ENCODE data around the gene LRRC26.

GRCh38 chr9:137188490-137189296 is 18.8 kb upstream of the LRRC26 start, which contains the start of the genes ANAPC2 and SSNA1:
- no peak for TF ChIP-seq EZH2 (IDR thresholded peaks at IDR 0.05; ENCODE audit: borderline replicate concordance, low read depth, low read length, severe bottlenecking)
- peak; percentile 48 for TF ChIP-seq CTCF (IDR thresholded peaks at IDR 0.05; ENCODE audit: borderline replicate concordance, extremely low read depth, low read length, poor library complexity, severe bottlenecking)
